ENCODE data around the gene NDST4.

The NDST4 gene

DNA sequence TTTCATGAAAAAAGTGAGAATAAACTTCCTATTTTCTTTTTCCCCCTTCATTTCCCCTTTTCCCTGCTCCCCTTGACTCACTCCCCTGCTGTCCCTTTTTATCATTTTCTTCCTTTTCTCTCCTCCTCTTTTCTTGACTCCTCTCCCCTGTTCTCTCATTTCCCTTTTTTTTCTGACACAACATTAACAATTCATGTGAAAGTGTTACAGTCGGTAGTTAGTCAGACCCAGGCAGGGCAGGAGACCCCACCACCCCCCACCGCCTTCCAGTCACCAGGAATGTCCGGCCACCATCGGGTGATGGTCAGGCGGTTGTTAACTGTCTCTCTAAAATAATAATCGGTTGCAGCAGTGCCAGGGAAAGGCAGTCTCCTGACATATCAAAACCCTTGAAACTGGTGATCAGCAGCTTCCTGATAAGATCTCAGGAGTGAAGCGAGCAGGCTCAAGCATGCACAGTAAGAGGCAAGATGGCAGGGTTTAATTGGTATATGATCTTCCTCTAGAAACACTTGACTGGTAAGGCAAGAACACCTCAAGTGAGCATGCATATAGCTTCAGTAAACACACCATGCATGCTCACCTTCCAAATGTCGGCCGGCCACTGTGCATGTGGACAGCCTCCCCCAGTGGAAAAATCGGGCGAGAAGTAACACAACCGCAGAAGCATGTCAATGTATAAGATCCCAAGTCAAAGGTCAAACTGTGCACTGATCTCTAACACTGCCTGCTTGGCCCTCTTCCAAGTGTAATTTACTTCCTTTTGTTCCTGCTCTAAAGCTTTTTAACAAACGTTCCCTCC is 191.4 kb downstream of the NDST4 start:
- Histone ChIP-seq H3K4me2 (ENCODE audit: low read length) (no peak overlapping the region), H3K4me1 (ENCODE audit: control insufficient read depth, low read length) (no peaks in the 10 kb centered on the region), H3K9me3 (ENCODE audit: control insufficient read depth, insufficient read depth, low read length) (no peaks in the 10 kb centered on the region), H4K20me1 (ENCODE audit: control insufficient read depth, insufficient read depth, low read depth, low read length) (no peaks in the 10 kb centered on the region), H3K4me3 (ENCODE audit: low read length) (no peak overlapping the region), H3K27me3 (ENCODE audit: control insufficient read depth, low read length) (no peaks in the 10 kb centered on the region), H3K79me2 (ENCODE audit: control insufficient read depth, low read length) (no peaks in the 10 kb centered on the region), H3F3A (ENCODE audit: control insufficient read depth, insufficient read depth) (no peaks in the 10 kb centered on the region), H3K27ac (ENCODE audit: low read depth, low read length) (no peak overlapping the region), H3K9me2 (replicated peaks; ENCODE audit: control insufficient read depth, low read length) (no peaks in the 10 kb centered on the region), H3K36me3 (ENCODE audit: control insufficient read depth, low read length) (no peaks in the 10 kb centered on the region)
- no peak for TF ChIP-seq EZH2phosphoT487 (IDR thresholded peaks at IDR 0.05; ENCODE audit: borderline replicate concordance, low read length)
- TF ChIP-seq, protein P1, sequence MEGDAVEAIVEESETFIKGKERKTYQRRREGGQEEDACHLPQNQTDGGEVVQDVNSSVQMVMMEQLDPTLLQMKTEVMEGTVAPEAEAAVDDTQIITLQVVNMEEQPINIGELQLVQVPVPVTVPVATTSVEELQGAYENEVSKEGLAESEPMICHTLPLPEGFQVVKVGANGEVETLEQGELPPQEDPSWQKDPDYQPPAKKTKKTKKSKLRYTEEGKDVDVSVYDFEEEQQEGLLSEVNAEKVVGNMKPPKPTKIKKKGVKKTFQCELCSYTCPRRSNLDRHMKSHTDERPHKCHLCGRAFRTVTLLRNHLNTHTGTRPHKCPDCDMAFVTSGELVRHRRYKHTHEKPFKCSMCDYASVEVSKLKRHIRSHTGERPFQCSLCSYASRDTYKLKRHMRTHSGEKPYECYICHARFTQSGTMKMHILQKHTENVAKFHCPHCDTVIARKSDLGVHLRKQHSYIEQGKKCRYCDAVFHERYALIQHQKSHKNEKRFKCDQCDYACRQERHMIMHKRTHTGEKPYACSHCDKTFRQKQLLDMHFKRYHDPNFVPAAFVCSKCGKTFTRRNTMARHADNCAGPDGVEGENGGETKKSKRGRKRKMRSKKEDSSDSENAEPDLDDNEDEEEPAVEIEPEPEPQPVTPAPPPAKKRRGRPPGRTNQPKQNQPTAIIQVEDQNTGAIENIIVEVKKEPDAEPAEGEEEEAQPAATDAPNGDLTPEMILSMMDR (IDR thresholded peaks at IDR 0.05; ENCODE audit: low read depth, low read length, poor library complexity, severe bottlenecking), result no peak

DNA sequence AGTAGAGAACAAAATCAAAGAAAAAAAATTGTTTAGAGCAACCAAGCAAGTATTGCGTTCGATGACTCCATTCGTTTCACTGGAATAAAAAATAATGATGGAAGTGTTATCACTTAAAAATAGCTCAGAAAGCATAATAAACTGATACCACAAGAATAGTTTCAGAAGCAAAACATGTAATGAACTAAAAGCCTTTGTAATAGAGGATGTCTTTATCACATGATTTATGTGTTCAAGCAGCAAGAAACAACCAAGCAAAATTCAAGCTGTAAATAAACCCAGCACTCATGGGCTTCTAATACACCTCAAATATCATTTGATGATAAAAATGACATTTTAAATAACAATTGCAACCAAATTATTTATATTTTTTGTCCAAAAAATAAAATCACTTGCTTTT is 192.2 kb downstream of the NDST4 start:
- Histone ChIP-seq H3K36me3 (ENCODE audit: control insufficient read depth, low read length) (no peaks in the 10 kb centered on the region), H3K27me3 (ENCODE audit: control insufficient read depth, low read length) (no peaks in the 10 kb centered on the region)
- TF ChIP-seq, protein P1 (IDR thresholded peaks at IDR 0.05; ENCODE audit: low read depth, low read length, poor library complexity, severe bottlenecking), result no peak
- no peak for TF ChIP-seq EZH2phosphoT487 (IDR thresholded peaks at IDR 0.05; ENCODE audit: borderline replicate concordance, low read length)

DNA sequence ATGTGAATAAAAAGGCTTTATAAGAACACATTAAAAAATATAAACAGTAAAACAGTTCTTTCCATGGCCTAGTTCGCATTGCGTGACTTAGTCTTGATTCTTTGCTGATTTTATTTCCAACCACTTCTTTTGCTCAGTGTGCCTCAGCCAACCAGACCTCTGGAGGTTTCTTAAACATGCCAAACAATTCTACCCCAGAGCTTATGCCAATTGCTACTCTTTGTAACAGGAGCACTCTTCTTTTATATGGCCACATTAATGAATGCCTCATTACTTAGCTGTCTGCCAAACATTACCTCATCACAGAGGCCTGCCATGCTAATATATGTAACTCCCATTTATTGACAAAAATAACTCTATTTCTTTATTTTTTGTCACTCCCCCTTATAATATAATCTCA is 202.3 kb downstream of the NDST4 start:
- no peaks in the 10 kb centered on the region for H3K9me2 ChIP-seq (replicated peaks; ENCODE audit: control insufficient read depth, low read length)
- H3F3A ChIP-seq (ENCODE audit: control insufficient read depth, insufficient read depth), result no peaks in the 10 kb centered on the region
- H3K27me3 ChIP-seq (ENCODE audit: control insufficient read depth, low read length), result no peaks in the 10 kb centered on the region
- no peaks in the 10 kb centered on the region for H3K9me3 ChIP-seq (ENCODE audit: control insufficient read depth, insufficient read depth, low read length)
- no peak overlapping the region for H3K4me2 ChIP-seq (ENCODE audit: low read length)
- no peak overlapping the region for H3K4me3 ChIP-seq (ENCODE audit: low read length)
- TF ChIP-seq, protein P1 (IDR thresholded peaks at IDR 0.05; ENCODE audit: low read depth, low read length, poor library complexity, severe bottlenecking), result no peak
- no peaks in the 10 kb centered on the region for H4K20me1 ChIP-seq (ENCODE audit: control insufficient read depth, insufficient read depth, low read depth, low read length)
- no peaks in the 10 kb centered on the region for H3K36me3 ChIP-seq (ENCODE audit: control insufficient read depth, low read length)
- no peaks in the 10 kb centered on the region for H3K4me1 ChIP-seq (ENCODE audit: control insufficient read depth, low read length)
- no peak overlapping the region for H3K27ac ChIP-seq (ENCODE audit: low read depth, low read length)
- H3K79me2 ChIP-seq (ENCODE audit: control insufficient read depth, low read length), result no peaks in the 10 kb centered on the region

More for the DNA sequence above, 192.2 kb downstream of the NDST4 start:
- Histone ChIP-seq H3K79me2 (ENCODE audit: control insufficient read depth, low read length) (no peaks in the 10 kb centered on the region), H3K27ac (ENCODE audit: low read depth, low read length) (no peak overlapping the region), H3K9me3 (ENCODE audit: control insufficient read depth, insufficient read depth, low read length) (no peaks in the 10 kb centered on the region), H3F3A (ENCODE audit: control insufficient read depth, insufficient read depth) (no peaks in the 10 kb centered on the region), H3K4me2 (ENCODE audit: low read length) (no peak overlapping the region), H4K20me1 (ENCODE audit: control insufficient read depth, insufficient read depth, low read depth, low read length) (no peaks in the 10 kb centered on the region), H3K9me2 (replicated peaks; ENCODE audit: control insufficient read depth, low read length) (no peaks in the 10 kb centered on the region), H3K4me1 (ENCODE audit: control insufficient read depth, low read length) (no peaks in the 10 kb centered on the region), H3K4me3 (ENCODE audit: low read length) (no peak overlapping the region)

Measured in DOHH2 (cell line).